HCT116 (cell line): Measurements from ENCODE around the gene TNFSF13B.

Experiments
- CBX3 ChIP-seq: IDR thresholded peaks from 2 replicates; pipeline ENCODE4 v1.6.1; 2012; ENCODE audit warnings: low read depth
- ELF1 ChIP-seq: IDR thresholded peaks from 2 replicates; pipeline ENCODE4 v1.6.1; 2012; ENCODE audit warnings: low read depth, borderline replicate concordance
- EZH2 ChIP-seq: fragments of 200-600 bp; sonication (generic); IDR thresholded peaks from 2 replicates; pipeline ENCODE4 v1.6.1; 2017; ENCODE audit warnings: antibody characterized with exemption, mixed run types
- EZH2phosphoT487 ChIP-seq: fragments of 200-600 bp; IDR thresholded peaks from 2 replicates; pipeline ENCODE4 v1.6.1; 2018; ENCODE audit warnings: antibody characterized with exemption, borderline replicate concordance
- POLR2A ChIP-seq: IDR thresholded peaks from 2 replicates; pipeline ENCODE4 v1.7.0; 2011; ENCODE audit warnings: borderline replicate concordance; ENCODE audit not compliant: insufficient read depth, insufficient read length; ENCODE audit errors: extremely low read depth
- POLR2AphosphoS5 ChIP-seq: IDR thresholded peaks from 2 replicates; pipeline ENCODE4 v1.6.1; 2011; ENCODE audit warnings: mild to moderate bottlenecking, low read depth, low read length, moderate library complexity
- SIN3A ChIP-seq: IDR thresholded peaks from 2 replicates; pipeline ENCODE4 v1.6.1; 2012; ENCODE audit warnings: low read depth
- SP1 ChIP-seq: IDR thresholded peaks from 2 replicates; pipeline ENCODE4 v1.6.1; 2012; ENCODE audit warnings: low read depth
- TF ChIP-seq, protein P1 (sequence below): IDR thresholded peaks from 2 replicates; pipeline ENCODE4 v1.6.1; 2011; ENCODE audit warnings: mild to moderate bottlenecking, low read length, moderate library complexity; ENCODE audit not compliant: insufficient replicate concordance; ENCODE audit errors: extremely low read depth
- TF ChIP-seq, protein P2 (sequence below), 3 experiments: fragments of 200-600 bp in 1 of 3; sonication (generic) in 1 of 3; IDR thresholded peaks in 2 of 3; conservative IDR thresholded peaks in 1 of 3; 2 replicates each; pipeline ENCODE4 v1.5.1; 2012 to 2017; ENCODE audit warnings: low read depth in 2 of 3, low read length in 2 of 3, antibody characterized with exemption in 1 of 3, borderline replicate concordance in 1 of 3, control low read depth in 1 of 3, mild to moderate bottlenecking in 1 of 3, mixed read lengths in 1 of 3, mixed run types in 1 of 3, moderate library complexity in 1 of 3; ENCODE audit not compliant: insufficient read depth in 1 of 3
- TF ChIP-seq, protein P3 (sequence below): IDR thresholded peaks from 2 replicates; pipeline ENCODE4 v1.6.1; 2012

DNA sequence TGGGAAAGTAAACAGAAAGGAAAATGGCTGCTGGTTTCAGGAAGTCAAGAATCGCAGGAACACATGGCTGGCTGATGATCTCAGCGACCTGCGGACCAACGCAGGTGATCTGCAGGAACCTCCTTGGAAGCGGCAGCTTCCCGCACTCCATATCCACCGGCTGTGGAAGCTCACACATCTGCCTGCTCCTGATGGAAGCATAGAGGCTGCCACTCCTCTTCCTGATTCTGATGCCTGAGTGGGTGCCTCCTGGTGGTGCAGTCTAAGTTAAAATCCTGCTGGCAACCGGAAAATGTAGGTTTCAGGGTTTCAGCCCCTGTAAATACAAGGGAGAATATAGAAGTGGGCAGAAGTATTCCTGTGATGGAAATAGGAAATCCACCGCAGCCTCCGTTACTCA lies 75.5 kb downstream of the TNFSF13B start:
- TF ChIP-seq EZH2phosphoT487 (no peak), CBX3 (no peak), SP1 (no peak), SIN3A (no peak), ELF1 (no peak), EZH2 (no peak), POLR2A (no peak), POLR2AphosphoS5 (no peak)
- TF ChIP-seq, protein P1, sequence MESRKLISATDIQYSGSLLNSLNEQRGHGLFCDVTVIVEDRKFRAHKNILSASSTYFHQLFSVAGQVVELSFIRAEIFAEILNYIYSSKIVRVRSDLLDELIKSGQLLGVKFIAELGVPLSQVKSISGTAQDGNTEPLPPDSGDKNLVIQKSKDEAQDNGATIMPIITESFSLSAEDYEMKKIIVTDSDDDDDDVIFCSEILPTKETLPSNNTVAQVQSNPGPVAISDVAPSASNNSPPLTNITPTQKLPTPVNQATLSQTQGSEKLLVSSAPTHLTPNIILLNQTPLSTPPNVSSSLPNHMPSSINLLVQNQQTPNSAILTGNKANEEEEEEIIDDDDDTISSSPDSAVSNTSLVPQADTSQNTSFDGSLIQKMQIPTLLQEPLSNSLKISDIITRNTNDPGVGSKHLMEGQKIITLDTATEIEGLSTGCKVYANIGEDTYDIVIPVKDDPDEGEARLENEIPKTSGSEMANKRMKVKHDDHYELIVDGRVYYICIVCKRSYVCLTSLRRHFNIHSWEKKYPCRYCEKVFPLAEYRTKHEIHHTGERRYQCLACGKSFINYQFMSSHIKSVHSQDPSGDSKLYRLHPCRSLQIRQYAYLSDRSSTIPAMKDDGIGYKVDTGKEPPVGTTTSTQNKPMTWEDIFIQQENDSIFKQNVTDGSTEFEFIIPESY, result no peak
- TF ChIP-seq, protein P2, sequence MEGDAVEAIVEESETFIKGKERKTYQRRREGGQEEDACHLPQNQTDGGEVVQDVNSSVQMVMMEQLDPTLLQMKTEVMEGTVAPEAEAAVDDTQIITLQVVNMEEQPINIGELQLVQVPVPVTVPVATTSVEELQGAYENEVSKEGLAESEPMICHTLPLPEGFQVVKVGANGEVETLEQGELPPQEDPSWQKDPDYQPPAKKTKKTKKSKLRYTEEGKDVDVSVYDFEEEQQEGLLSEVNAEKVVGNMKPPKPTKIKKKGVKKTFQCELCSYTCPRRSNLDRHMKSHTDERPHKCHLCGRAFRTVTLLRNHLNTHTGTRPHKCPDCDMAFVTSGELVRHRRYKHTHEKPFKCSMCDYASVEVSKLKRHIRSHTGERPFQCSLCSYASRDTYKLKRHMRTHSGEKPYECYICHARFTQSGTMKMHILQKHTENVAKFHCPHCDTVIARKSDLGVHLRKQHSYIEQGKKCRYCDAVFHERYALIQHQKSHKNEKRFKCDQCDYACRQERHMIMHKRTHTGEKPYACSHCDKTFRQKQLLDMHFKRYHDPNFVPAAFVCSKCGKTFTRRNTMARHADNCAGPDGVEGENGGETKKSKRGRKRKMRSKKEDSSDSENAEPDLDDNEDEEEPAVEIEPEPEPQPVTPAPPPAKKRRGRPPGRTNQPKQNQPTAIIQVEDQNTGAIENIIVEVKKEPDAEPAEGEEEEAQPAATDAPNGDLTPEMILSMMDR (IDR thresholded peaks at IDR 0.05 in 2 of 3, conservative IDR thresholded peaks at IDR 0.05 in 1 of 3; ENCODE audit: borderline replicate concordance in 1 of 3, insufficient read depth in 1 of 3, low read depth in 2 of 3, low read length in 2 of 3), result no peak
- TF ChIP-seq, protein P3, sequence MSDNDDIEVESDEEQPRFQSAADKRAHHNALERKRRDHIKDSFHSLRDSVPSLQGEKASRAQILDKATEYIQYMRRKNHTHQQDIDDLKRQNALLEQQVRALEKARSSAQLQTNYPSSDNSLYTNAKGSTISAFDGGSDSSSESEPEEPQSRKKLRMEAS, result no peak
